Retinal pigment epithelial cell (primary cell): ENCODE results near the gene TRMT11.

Experiments used
- DNase-seq: peaks from one replicate; pipeline ENCODE4 v3.0.0-alpha.2; 2010; ENCODE audit warnings: low read depth
- H3K4me3 ChIP-seq: 2 replicates; pipeline ENCODE4 v1.5.1; 2011; ENCODE audit warnings: mild to moderate bottlenecking, low read length, control low read depth, moderate library complexity
- CTCF ChIP-seq: conservative IDR thresholded peaks from 2 replicates; pipeline ENCODE4 v1.5.1; 2011; ENCODE audit warnings: low read depth, low read length, control low read depth, inconsistent platforms

The TRMT11 gene

GRCh38 chr6:125956506-125957390 is 29.6 kb upstream of the TRMT11 start, which contains the start of gene HINT3:
Gene HINT3, plus strand, starts transcription at chr6:125956770. Its CDS starts 208 bp downstream, at chr6:125956978.
- peak; percentile 96 for TF ChIP-seq CTCF
- peak; percentile 88 for DNase-seq

GRCh38 chr6:125957391-125957693 is 29.0 kb upstream of the TRMT11 start:
- peak overlapping the region; percentile 87 for H3K4me3 ChIP-seq
- no peak for TF ChIP-seq CTCF
- DNase-seq, result no peak

More at GRCh38 chr6:125956506-125957390, 29.6 kb upstream of the TRMT11 start, which contains the start of gene HINT3:
- peak within 1 kb of the TSS; percentile 87 for H3K4me3 ChIP-seq

GRCh38 chr6:125957845-125958244 is 28.5 kb upstream of the TRMT11 start:
- TF ChIP-seq CTCF, result no peak
- DNase-seq, result no peak
- peak overlapping the region; percentile 87 for H3K4me3 ChIP-seq

GRCh38 chr6:125959041-125959440 is 27.3 kb upstream of the TRMT11 start:
- no peak for TF ChIP-seq CTCF
- no peak for DNase-seq
- H3K4me3 ChIP-seq, result no peak overlapping the region

- TF ChIP-seq CTCF, result no peak
- no peak overlapping the region for H3K4me3 ChIP-seq
- DNase-seq, result no peak
These were observed 25.2 kb upstream of the TRMT11 start for GRCh38 chr6:125961117-125961516.

- DNase-seq, result no peak
- no peak for TF ChIP-seq CTCF
These were observed 23.3 kb upstream of the TRMT11 start for GRCh38 chr6:125962900-125963497.

GRCh38 chr6:125963817-125964216 is 22.5 kb upstream of the TRMT11 start:
- no peak overlapping the region for H3K4me3 ChIP-seq
- no peak for TF ChIP-seq CTCF
- DNase-seq, result no peak

More at GRCh38 chr6:125962900-125963497, 23.3 kb upstream of the TRMT11 start:
- H3K4me3 ChIP-seq, result no peak overlapping the region
